ENCODE measurements around the gene ENPP3. TPM values are rescaled to one million over a fixed set of nuclear protein-coding genes. Genes with fewer than 3 reads are reported as not detected.
"Not testable (repeated sequence)": the region's sequence is repeated elsewhere in the genome, so short reads cannot be mapped to it uniquely, and the experiment has no call there.

The ENPP3 gene
- total and polyA plus RNA-seq, 7 donors = 0.14 to 5.9 (median 1.1) TPM

DNA sequence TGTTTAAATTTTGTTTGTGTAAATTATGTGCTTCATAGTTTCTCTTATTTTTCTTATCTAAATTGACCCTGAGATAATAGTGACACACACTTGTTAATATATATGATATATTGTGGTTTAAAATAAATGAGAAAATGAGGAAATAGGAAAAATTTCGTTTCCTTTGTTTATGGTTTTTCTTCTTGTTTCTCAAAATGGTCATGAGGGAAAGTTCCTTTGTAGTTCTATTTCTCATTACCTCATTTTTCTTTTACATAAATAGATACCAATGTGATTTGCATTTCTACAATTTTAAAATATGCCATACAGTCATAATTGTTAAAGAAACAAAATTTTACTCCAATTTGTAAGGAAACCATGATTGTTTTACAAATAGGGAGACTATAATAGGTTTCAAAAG lies 54.9 kb downstream of the ENPP3 start:
- intact Hi-C loops (cut with DNase I) = loop anchor here (10.0 kb wide), 1 partner anchor 223 kb away; no protein-coding TSS in a partner anchor
- H3K4me3 ChIP-seq = no peak overlapping the region
- 35 to 43% methylated on average over 1 of the region's 1 CpG for WGBS, 2 donors
- no peaks in the 10 kb centered on the region for H3K4me1 ChIP-seq
- no peaks in the 10 kb centered on the region for H3K9me3 ChIP-seq
- no peak for DNase-seq
- H3K36me3 ChIP-seq = no peaks in the 10 kb centered on the region
- TF ChIP-seq POLR2AphosphoS5 (IDR thresholded peaks at IDR 0.05) = no peak
- no peak for TF ChIP-seq EP300 (IDR thresholded peaks at IDR 0.05)
- TF ChIP-seq CTCF (IDR thresholded peaks at IDR 0.05) = no peak
- TF ChIP-seq POLR2A (IDR thresholded peaks at IDR 0.05) = no peak
- no peak overlapping the region for H3K27ac ChIP-seq
- H3K27me3 ChIP-seq = no peaks in the 10 kb centered on the region

- intact Hi-C loops (cut with DNase I) = loop anchor here (10.0 kb wide), 1 partner anchor 222 kb away; no protein-coding TSS in a partner anchor
- H3K9me3 ChIP-seq = no peaks in the 10 kb centered on the region
- H3K27me3 ChIP-seq = no peaks in the 10 kb centered on the region
These were observed 55.5 kb downstream of the ENPP3 start for GRCh38 chr6:131692589-131692988.

DNA sequence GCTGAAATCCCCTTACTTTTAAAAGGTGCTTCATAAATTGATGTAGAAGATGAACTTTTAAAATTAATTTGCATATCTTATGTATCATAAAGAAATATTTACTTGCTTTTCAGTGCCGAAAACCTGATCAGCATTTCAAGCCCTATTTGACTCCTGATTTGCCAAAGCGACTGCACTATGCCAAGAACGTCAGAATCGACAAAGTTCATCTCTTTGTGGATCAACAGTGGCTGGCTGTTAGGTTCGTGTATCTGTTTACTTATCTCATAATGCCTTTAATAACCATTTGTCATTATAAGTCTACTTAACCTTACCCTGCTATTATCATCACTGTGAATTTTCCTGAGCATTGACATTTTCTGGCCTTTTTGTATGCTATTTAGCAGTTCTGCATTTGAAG lies 56.3 kb downstream of the ENPP3 start:
- WGBS, 2 donors = 89 to 91% methylated on average over 5 of the region's 5 CpGs
- no peaks in the 10 kb centered on the region for H3K27me3 ChIP-seq
- no peak overlapping the region for H3K4me3 ChIP-seq
- H3K9me3 ChIP-seq = no peaks in the 10 kb centered on the region
- TF ChIP-seq POLR2AphosphoS5 (IDR thresholded peaks at IDR 0.05) = no peak
- TF ChIP-seq CTCF (IDR thresholded peaks at IDR 0.05) = no peak
- TF ChIP-seq POLR2A (IDR thresholded peaks at IDR 0.05) = no peak
- TF ChIP-seq EP300 (IDR thresholded peaks at IDR 0.05) = no peak
- intact Hi-C loops (cut with DNase I) = loop anchor here (10.0 kb wide), 1 partner anchor 221 kb away; no protein-coding TSS in a partner anchor
- no peaks in the 10 kb centered on the region for H3K4me1 ChIP-seq
- no peak for DNase-seq
- no peak overlapping the region for H3K27ac ChIP-seq
- no peaks in the 10 kb centered on the region for H3K36me3 ChIP-seq

More at GRCh38 chr6:131692589-131692988, 55.5 kb downstream of the ENPP3 start:
- DNase-seq = no peak
- Histone ChIP-seq H3K27ac (no peak overlapping the region), H3K4me3 (no peak overlapping the region), H3K36me3 (no peaks in the 10 kb centered on the region), H3K4me1 (no peaks in the 10 kb centered on the region)
- TF ChIP-seq POLR2AphosphoS5 (IDR thresholded peaks at IDR 0.05) (no peak), CTCF (IDR thresholded peaks at IDR 0.05) (no peak), EP300 (IDR thresholded peaks at IDR 0.05) (no peak), POLR2A (IDR thresholded peaks at IDR 0.05) (no peak)

DNA sequence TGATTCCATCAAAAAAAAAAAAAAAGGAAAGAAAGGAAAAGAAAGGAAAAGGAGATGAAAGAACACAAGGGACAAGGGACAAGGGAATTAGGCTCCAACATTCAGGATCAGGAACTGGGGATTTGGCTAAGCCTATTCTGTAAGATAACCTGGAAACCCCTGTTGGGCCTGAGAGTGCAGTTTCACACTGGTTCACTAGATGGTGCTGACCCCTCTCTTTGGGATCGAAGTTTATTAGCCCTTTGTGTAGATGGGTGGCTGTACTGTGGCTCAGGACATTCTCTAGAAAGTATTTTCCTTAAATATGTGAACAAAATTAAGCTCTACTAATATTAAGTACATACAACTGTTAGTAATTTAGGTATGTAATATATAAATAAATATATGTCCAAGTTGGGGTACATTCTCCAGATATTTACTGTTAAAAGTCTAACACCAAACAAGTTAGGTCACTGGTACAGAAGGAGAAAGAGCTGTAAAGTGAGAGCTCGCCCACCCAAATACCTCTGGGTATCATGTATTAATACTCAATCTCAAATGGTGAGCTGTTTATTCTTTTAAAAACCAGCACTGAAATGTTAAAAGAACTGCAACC lies 57.8 kb downstream of the ENPP3 start:
- TF ChIP-seq POLR2A (IDR thresholded peaks at IDR 0.05) (no peak), CTCF (IDR thresholded peaks at IDR 0.05) (peak in 3 of 4 experiments; percentile 42 to 57 (median 44))
- H3K9me3 ChIP-seq = no peaks in the 10 kb centered on the region
- no peaks in the 10 kb centered on the region for H3K4me1 ChIP-seq
- intact Hi-C loops (cut with DNase I) = loop anchor here (10.0 kb wide), 1 partner anchor 220 kb away; no protein-coding TSS in a partner anchor
- no peak overlapping the region for H3K27ac ChIP-seq
- no peak for DNase-seq
- WGBS, 2 donors = 42 to 47% methylated on average over 2 of the region's 2 CpGs
- no peak overlapping the region for H3K4me3 ChIP-seq
- H3K36me3 ChIP-seq = no peaks in the 10 kb centered on the region
- no peaks in the 10 kb centered on the region for H3K27me3 ChIP-seq

DNA sequence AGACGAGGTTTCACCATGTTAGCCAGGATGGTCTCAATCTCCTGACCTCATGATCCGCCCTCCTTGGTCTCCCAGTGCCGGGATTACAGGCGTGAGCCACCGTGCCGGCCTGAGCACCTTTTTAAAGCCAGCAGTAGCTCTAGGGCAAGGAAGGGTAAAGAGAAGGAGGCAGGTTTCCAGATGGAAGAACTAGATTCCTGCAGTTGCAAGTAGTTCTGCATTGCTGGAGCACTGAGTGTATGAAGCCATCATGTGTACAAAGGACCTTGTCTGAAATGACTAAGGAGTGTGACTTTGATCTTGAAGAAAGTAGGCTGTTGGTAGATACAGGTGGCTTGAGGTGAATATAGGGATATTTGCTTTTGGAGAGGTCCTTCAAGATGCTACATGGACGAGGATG lies 59.9 kb downstream of the ENPP3 start:
- H3K36me3 ChIP-seq = no peaks in the 10 kb centered on the region
- intact Hi-C loops (cut with DNase I) = loop anchor here (10.0 kb wide), 1 partner anchor 218 kb away; no protein-coding TSS in a partner anchor
- WGBS, 2 donors = 95 to 97% methylated on average over 7 of the region's 7 CpGs
- no peaks in the 10 kb centered on the region for H3K4me1 ChIP-seq
- no peak overlapping the region for H3K4me3 ChIP-seq
- no peaks in the 10 kb centered on the region for H3K9me3 ChIP-seq
- no peaks in the 10 kb centered on the region for H3K27me3 ChIP-seq
- TF ChIP-seq POLR2A (IDR thresholded peaks at IDR 0.05) = no peak
- TF ChIP-seq CTCF (IDR thresholded peaks at IDR 0.05) = no peak
- no peak for TF ChIP-seq EP300 (IDR thresholded peaks at IDR 0.05)
- TF ChIP-seq POLR2AphosphoS5 (IDR thresholded peaks at IDR 0.05) = no peak
- H3K27ac ChIP-seq = no peak overlapping the region
- no peak for DNase-seq

DNA sequence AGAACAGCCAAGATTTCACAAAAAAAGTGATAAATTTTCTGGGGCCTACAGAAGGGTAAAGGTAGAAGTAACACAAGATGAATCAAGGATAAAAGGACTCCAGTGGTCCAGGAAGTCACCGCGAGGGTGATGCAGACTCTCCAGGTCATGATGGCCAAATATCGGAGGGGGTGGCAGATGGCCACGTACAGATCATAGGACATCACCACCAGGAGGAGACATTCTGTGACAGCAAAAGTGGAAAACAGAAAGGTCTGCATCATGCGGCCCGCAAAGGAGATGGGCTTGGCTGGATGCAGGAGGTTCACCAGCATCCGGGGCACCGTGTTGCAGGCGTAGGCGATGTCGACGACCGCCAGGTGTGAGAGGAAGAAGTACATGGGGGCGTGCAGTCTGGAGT lies 63.7 kb downstream of the ENPP3 start:
- DNase-seq; intact Hi-C loops (cut with DNase I): not testable (repeated sequence)
- WGBS, 2 donors = no CpG with 5 or more reads among the region's 14 CpGs

DNA sequence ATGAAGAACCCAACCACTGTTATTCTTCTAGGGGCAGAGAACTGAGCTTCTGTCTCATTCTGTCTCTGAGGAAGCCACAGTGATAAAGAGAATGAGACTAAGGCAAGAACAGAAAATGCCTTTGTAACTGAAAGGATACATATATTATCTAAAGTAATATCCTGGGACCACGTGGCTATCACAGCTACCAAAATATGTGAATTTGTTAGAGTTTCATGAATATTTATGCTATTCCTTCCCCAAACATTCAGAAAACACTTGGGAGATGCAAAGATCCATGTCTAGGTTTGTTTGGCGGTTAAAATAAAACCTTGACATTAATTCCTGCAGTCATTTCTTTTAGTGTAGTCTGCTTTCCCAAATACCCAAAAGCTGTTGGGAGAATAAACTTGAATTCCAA lies 66.8 kb downstream of the ENPP3 start:
- H3K27ac ChIP-seq; DNase-seq; H3K36me3 ChIP-seq; H3K4me1 ChIP-seq; H3K9me3 ChIP-seq; H3K4me3 ChIP-seq; intact Hi-C loops (cut with DNase I); H3K27me3 ChIP-seq: not testable (repeated sequence)
- no CpG with 5 or more reads among the region's 2 CpGs for WGBS, 2 donors

More for the DNA sequence above, 63.7 kb downstream of the ENPP3 start:
- H3K27me3 ChIP-seq, H3K4me1 ChIP-seq, H3K36me3 ChIP-seq, H3K27ac ChIP-seq, H3K9me3 ChIP-seq, H3K4me3 ChIP-seq: not testable (repeated sequence)

All from sigmoid colon (tissue), 7 donors.